GM19240 (cell line): ENCODE data around the gene SLAMF1.
"Not testable (repeated sequence)": the region's sequence is repeated elsewhere in the genome, so short reads cannot be mapped to it uniquely, and the experiment has no call there.

Source experiments
- DNase-seq: peaks from one replicate; pipeline ENCODE4 v3.0.0; 2011; ENCODE audit warnings: low spot score; ENCODE audit not compliant: insufficient read length

SLAMF1 gene

DNA sequence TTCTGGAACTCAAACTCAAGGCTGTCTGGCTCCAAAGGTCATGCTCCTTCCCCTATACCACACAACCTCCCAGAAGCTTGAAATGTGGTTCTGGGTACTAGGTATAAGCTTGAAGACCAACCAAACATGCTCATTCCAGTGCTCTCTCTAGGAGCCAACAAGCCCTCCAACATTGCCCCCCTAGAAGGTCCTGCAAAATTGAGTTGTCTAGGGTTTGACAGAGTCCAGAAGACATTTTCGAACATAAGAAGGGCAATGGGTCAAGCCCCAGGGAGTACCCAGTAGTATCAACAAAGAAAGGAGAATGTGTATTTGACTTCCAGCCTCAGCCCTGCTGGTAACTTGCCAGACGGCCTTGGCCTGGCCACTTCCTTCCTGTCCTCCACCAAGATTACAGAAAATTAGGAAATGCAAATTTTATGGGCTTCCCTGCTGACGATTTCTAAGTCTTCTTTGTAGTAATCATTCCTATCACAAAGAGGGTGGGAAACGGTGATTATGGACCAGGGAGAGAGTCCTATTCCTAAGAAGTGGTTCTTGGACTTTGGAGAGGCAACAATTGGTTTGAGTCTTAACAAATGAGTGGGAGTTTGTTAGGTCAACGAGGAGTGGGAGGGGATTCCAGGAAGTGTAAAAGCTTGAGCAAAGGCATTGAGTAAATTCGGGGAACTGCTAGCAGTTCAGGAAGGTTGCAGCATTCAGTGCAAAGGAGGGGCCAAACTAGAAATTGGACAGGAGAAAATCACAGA lies 18.7 kb upstream of the SLAMF1 start:
- DNase-seq, result no peak

DNA sequence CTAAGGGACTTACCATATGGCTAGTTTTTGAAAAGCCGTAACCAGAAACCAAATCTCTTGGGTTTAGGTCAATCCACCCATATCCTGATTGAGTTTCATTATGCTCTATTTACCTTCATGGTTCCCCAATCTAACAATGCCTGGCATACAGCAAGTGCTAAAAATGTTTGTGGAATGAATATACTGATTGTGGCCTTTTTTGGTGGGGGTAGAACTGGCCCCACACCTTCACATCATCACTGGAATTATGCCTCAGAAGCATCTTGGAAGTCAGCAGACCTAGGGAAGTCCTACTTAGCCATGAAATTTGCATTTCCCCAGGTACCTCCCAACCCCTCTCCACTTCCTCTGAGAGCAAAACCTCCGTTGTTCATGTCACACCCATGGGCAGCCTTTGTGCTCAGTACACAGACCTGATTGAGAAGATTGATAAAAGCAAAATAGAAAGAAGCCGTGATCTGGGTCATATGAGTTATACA lies 17.8 kb upstream of the SLAMF1 start:
- DNase-seq, result no peak

DNA sequence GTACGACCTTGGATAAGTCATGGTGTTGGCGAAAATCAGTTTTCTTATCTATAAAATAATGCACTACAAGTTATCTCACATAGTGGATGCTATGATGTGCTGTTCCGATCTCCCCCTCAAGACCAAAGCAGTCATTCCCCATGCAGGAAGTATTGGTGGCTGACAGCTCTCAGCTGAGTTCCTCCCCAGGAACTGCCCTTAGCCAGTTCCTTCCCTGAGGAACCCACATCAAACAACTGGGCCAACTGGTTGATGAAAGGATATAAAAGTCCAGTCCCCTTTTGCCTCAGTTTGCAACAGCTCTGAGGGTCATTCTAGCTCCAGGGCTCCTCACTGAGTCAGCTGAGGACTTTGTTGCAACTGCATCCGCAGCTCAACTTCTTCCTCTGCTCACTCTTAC lies 16.1 kb upstream of the SLAMF1 start:
- DNase-seq, result no peak

DNA sequence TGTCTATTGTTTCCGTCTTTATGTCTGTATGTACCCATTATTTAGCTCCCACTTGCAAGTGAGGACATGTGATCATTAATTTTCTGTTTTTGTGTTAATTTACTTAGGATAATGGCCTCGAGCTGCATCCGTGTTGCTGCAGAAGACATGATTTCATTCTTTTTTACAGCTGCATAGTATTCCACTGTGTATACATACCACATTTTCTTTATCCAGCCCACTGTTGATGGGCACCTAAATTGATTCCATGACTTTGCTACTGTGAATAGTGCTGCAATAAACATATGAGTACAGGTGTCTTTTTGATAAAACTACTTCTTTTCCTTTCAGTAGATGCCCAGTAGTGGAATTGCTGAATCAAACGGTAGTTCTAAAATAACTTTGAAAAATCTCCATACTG lies 12.7 kb upstream of the SLAMF1 start:
- no peak for DNase-seq

DNA sequence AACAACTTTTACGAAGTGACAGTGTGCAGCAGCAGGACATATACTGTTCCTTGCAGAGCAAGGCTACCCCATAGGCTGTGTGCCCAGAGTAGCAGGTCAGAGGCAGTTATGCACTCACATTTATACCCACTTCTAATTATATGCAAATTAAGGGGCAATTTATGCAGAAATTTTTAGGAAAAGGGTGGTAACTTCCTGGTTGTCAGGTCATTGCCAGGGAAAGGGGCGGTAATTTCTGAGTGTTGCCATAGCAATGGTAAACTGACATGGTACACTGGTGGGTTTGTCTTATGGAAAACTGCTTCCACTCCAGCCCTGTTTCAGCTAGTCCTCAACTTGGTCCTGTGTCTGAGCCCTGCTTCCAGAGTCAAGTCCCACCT lies 12.0 kb upstream of the SLAMF1 start:
- no peak for DNase-seq

DNA sequence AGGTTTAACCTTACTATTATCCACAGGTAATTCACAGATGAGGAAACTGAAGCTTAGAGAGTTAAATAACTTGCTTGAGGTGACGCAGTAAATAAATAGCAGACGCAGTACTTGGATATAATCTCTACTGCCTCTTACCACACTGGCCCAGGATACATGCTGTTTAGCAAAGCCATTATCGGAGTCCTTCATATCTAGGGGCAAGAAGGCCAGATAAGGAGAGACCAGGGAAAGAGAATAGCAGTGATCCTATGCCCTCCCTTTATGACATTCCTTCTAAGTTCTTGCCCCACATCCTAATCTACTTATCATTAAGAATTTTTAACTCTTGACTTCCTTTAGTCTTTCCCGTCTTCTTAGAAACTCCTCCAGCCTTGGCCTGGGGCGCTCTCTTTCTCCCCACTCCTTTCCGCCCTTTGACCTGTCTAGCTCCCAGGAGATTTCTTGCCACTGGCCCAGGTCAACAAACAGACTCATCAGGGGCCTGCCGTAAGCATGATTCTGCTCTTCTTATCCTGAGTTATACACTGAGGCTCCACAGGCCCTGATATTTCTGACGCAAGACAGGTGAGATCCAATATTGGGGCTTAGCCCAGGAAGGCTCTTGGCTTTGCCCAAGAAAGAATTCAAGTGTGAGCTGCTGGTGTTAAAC lies 11.4 kb upstream of the SLAMF1 start:
- DNase-seq, result no peak

DNA sequence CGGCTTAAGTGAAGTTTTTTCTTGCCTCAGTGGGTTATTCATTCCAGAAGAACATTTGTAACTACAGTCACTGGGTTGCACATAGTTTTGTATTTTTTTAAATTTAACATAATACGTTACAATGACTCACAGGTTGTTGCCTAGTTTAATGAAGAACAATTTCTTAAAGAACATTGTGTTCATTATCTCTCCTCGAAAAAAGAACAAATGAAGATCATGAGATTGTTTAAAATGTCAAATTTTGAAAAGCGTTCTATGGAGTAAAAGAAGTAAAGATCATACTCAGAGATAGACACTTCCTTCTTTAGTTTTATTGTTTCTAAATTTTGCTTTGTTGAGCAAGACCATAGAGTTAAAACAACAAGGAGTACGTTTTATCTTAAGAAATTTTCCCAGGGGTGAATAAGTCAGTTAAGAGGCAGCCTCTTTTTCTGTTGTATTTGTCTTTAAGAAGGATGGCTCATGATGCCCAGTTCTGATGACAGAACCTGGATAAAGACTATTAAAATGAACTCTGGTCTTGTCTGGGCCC lies 10.5 kb upstream of the SLAMF1 start:
- no peak for DNase-seq

DNA sequence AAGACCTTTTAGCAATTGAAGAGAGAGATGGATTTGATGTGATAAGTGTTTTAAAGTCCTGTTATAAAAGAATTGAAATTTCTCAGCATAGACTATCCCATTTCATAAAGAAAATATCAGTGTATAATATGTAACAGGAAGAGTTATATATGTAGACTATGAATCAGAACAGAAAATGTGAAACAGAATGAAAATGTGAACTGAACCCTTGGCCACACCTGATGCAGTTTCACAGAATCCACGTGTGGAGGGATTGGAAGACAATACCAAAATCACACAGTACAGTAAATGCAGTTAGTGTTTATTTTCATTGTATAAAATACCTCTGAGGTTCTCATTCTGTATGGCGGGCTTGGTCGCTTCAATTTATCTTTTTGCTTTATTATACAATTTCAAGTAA lies 9.9 kb upstream of the SLAMF1 start:
- DNase-seq, result no peak

DNA sequence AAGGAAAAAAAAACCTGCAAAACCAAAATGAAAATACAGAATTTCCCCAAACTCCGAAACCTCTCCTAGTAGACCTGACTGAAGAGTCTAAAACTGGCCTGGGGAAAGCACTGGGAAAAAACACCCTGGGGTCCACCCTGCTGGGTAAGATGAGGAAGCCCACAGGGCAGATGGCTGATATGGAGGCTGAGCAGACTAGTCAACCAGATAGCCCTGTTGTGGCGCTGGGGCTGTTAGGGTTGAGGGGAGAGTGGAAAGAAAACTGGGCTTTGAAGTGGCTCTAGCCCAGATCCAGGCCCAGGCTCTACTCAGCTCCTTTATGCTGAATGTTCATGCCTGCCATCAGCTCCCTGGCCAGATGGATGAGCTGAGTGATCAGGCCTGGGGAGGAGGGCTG lies 6.8 kb upstream of the SLAMF1 start:
- no peak for DNase-seq

DNA sequence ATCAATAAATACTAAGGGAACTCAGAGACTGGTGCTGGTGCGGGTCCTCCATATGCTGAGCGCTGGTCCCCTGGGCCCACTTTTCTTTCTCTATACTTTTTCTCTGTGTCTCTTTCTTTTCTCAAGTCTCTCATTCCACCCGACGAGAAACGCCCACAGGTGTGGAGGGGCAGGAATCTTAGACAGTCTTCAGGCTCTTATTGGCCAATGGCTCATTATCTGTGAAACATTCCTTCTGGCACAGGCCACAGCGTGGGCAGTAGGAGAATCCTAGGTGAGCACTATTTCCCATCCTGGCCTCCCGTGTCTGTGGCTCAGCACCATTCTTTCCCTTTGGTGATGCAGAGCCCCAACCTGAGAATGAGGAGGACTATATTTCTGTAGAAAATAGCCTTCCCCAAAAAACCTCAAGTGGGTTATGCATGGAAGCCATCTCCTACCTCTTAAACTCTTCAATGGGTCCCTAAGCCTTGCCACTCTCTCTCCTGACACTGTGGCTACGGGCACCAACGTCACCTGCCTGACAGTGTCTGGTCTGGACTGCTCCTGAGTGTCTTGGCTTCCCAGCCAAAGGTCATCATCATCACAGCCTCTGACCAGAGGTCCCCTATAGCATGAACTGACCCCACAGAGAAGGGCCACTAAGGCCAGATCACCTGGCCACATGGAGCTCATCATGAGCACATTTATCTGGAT lies 6.2 kb upstream of the SLAMF1 start:
- DNase-seq, result no peak

DNA sequence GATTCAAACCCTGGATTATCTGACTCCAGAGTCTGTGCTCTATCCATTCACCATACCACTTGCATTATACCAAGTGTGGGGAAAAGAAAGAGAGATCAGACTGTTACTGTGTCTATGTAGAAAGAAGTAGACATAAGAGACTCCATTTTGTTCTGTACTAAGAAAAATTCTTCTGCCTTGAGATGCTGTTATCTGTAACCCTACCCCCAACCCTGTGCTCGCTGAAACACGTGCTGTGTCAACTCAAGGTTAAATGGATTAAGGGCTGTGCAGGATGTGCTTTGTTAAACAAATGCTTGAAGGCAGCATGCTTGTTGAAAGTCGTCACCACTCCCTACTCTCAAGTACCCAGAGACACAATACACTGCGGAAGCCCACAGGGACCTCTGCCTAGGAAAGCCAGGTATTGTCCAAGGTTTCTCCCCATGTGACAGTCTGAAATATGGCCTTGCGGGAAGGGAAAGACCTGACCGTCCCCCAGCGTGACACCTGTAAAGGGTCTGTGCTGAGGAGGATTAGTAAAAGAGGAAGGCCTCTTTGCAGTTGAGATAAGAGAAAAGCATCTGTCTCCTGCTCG lies 5.3 kb upstream of the SLAMF1 start:
- not testable (repeated sequence) for DNase-seq

DNA sequence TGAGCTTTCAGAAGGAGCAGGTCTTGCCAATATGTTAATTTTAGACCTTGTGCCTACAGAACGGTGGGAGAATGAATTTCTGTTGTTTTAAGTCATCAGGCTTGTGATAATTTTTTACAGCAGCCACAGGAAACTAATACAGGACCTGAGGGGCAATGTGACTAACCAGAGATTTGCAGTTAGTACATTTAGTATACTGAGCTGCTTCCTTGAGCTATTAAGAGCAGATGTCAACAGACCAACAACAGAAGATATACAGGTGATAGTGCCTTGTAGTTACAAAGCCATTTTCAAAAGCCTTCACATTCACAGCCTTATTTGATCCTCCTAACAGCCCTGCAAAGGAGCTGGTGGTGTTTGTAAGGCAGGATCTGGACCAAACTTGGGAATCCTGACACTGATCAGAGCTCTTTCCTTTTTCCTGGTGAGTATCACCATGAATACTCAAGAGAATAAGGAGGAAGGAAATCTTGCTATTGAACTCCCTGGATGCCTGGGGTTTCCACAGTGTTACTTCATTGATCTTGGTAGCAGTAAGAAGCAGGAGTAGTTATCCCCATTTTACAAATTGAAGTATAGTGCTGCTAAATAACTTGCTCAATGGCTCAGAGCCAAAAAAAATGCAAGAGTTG lies 4.7 kb upstream of the SLAMF1 start:
- no peak for DNase-seq

DNA sequence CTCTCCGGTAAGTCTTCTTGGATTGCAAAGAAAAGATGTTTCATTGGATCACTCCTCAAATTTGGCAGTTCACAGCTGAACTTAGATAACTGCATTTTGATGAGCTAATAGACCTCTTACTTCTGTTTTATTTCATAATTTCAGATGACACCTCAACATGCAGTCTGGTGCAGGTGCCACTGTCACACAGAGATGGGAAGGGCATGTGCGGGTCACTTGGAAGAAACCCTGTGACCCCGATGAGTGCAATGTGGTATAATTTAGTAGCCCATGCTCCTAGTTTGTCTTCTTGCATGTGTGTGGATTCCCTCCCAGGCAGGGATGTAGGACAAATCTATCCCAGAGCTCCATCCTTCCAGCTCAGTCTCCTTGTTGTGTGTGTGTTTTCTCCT lies 481 bp upstream of the SLAMF1 start:
- DNase-seq, result no peak

DNA sequence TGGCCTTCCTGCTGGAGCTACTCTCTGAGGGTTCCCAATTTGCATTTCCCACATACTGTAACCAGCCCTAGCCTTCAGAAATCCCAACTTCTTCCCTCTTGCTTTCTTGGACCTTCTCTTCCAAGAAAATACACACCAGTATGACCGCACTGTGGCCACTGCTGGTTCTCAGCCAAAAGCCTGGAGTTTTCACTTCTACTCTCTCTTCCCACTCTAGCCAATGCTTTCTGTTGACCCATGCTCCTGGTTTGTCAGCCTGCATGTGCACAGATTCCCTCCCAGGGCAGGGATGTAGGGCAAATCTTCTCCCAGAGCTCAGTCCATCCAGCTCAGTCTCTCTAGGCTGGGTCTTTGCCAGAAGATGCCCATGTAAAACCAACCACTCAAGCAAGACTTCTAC lies 664 bp downstream of the SLAMF1 start:
- no peak for DNase-seq

DNA sequence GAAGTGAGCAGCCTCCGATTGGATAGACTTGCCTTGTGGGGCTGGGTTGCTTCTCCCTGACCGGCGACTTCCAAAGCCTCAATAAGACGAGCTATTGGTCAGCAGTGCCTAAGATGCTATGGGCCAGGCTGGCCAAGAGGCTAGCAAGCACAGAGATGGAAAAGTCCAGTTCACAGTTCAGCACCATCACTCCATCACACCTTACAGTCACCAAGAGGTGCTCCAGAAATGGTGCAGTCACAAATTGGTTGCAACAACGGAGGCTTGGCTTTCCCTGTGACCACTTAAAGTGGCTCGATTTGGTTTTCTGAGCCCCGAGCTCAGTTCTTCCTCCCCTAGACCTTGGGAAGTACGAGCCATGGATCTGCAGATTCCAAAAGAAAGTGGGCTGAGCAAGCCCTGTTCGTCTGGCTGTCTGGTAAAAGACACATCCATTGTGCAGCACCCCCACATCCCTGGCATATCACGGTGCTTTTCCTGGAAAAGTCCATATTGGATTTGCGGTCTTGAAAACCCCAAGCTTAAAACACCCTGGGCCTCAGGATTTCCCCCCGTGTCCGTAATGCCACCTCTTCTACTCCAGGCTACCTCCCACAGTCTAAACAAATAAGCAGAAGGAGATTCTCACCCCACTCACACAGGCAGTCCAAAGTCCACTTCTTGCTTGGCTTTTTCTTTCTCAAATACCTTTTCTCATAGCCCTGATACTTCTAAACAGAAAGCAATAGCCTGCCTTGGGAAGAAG lies 1.3 kb downstream of the SLAMF1 start:
- DNase-seq, result no peak

DNA sequence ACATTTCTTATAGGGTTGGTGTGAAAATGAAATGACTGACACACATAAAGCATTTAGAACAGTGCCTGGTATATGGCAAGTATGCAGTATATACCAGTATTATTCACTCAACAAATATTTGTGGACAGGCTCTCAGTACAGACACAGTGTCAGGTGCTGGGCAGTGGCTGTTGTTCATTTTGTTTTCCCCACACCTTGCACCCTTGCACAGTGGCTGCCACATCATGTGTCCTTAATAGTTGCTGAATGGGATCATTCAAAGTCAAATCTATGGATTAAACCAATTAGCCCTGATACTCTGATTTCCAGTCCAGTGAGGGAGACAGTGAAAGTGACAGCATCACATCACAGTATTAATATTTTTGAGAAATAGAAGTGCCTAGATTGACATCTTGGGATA lies 2.4 kb downstream of the SLAMF1 start:
- DNase-seq, result no peak

DNA sequence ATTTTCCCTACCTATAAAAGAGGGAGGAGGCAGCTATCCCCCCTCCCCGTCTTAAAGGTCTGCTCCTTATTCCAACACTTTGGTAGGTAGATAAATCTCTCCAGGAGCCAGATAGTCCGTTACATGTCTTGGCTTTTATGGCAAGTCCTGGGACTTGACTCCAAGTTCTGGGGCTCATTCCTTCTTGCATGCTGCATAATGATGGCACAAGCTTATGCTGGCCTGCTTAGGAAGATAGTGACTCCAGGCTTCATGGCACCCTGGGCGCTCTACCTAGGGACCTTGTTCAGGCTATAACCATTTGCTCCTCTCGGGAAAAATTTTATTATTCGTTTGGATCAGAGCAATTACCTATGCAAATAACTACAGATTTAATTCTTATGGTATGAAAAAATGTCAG lies 3.7 kb downstream of the SLAMF1 start:
- no peak for DNase-seq

DNA sequence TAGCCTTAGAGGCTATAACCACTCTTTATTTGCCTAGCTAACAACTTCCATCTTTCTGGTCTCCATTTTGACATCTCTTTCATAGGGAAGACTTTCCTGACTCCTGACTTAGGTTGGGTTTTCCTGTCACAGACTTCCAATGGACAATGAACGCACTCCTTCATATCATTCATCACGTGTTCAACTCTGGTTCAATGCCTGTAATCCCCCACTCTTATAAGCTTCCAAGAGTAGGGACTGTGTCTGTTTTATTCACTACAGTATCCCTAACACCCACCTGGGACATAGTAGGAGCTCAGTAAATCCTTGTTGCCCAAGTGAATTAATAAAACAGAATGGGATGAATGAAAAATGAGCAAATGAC lies 4.6 kb downstream of the SLAMF1 start:
- no peak for DNase-seq

DNA sequence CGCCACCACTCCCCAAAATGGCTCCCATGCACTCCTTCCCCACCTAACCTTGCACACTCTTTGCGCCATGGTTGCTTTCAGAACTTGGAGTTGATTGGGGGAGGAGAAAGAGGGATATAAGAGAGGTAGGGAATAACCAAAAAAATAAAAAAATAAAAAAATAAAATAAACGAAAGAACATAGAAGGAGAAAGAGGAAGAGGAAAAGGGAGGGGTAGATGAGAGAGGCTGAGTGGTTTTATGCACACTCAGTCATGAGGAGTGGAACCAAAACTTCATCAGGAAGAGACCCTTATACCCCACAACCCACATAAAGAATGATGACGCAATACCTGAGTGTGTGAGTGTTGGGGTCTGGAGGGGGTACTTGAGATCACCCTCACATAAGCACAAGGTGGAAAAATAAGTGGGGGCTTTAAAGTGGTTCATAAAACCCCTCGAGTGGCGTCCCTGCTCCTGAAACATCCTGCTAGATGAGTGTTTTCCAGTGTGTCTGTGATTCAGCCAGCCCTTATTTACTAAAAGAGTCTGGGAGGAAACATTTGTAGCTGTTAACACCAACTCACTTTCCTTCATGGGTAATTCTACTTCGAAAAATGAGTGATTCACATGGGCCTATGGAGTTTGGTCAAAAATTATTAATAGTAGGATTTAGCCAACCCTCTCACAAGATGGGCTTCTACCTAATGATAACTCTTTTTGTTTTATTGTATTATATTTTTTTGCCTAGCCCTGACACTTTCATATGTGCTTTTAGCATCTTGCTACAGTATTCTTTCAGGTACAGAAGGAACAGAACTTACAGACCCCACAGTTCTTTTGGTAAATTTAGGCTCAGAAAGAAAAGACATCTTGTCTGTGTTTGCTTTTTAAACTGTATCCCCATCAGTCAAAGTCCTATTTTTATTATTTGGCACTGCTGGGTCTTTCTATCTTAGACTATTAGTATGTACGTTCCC lies 5.2 kb downstream of the SLAMF1 start:
- no peak for DNase-seq
